ENCODE results near the gene HSDL1.

Gene HSDL1

DNA sequence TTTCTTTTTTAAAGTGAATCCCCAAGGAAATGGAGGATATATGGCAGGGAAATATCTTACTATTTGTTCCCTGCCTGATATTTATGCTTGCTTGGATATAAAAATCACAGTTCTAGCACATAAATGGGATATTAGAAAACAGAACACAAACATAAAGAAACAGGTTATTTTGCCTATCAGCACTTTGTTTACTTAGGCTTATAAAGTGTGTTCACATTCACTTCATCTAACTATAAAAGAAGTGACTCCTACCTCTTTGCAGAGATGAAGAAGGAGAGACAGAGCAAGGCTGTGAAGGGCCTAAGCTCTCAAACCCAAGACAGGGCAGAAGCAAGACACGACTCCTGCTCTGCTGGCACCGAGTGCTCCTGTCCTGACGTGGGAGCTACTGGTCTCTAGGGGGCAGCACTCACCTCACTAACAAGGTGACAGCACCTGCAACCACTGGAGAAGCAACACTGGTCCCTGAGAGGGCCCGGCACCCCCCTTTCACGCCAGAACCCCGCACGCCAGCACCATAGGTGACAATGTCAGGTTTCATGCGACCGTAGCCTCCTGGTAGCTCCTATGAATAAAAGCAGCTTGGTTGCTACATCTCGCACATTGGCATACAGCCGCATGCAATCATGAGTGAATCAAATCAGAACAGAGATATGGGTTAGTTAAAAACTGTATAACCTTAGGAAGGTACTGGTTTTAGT is 60.3 kb downstream of the HSDL1 start:
- peak; percentile 81 for DNase-seq (ENCODE audit: low spot score)
- TF ChIP-seq, protein P1, sequence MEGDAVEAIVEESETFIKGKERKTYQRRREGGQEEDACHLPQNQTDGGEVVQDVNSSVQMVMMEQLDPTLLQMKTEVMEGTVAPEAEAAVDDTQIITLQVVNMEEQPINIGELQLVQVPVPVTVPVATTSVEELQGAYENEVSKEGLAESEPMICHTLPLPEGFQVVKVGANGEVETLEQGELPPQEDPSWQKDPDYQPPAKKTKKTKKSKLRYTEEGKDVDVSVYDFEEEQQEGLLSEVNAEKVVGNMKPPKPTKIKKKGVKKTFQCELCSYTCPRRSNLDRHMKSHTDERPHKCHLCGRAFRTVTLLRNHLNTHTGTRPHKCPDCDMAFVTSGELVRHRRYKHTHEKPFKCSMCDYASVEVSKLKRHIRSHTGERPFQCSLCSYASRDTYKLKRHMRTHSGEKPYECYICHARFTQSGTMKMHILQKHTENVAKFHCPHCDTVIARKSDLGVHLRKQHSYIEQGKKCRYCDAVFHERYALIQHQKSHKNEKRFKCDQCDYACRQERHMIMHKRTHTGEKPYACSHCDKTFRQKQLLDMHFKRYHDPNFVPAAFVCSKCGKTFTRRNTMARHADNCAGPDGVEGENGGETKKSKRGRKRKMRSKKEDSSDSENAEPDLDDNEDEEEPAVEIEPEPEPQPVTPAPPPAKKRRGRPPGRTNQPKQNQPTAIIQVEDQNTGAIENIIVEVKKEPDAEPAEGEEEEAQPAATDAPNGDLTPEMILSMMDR (IDR thresholded peaks at IDR 0.05; ENCODE audit: extremely low read depth, missing control alignments): peak; percentile 88

DNA sequence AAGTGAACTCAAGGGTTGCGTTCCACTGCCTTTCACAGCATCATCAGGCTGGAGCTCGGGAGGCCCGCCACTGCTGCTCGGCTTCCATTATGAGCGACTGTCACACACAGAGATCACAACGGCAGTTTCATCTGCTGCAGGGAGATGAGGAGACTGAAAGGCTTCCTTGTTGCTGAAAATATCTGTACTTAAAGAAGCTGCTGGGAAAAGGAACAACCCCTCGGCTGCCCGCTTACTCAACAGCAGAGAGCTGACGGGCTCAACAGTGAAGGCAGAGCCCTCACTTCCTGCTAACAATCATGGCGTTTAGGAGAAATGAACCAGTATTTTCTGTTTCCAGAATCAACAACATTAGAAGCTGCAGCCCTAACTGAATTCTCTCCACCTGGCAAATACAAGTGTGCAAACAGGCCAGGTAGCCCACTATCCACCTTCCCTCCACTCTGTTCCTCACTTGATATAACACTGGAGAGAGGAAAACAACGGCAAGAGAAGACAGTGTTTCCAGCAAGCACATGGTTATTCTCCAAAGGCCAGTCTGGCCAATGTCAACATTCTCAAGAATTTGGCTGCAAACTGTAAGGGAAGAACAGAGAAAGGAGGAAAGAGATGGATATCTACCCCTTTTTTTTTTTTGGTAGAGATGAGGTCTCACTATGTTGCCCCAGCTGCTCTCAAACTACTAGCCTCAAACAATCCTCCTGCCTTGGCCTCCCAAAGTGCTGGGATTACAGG is 62.0 kb downstream of the HSDL1 start:
- DNase-seq (ENCODE audit: low spot score): no peak
- TF ChIP-seq, protein P1 (IDR thresholded peaks at IDR 0.05; ENCODE audit: extremely low read depth, missing control alignments): no peak

DNA sequence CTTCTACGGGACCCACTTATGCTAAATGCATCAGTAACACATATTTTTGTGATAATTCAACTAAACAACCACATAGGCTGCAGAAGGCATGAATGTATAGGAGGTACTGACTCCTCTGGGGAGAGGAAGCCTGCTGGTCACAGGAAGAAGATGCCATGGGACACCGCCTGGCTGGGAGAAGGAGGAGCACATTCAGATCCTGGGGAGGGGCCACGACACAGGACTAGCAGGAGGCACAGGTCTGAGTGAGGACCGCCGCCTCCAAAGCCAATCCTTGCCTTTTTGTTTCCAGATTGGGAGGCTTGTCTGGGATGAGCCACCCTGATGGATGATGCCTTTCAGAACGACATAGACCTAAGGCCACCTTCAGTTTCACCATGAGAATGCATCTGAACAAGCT is 62.9 kb downstream of the HSDL1 start:
- DNase-seq (ENCODE audit: low spot score): no peak
- TF ChIP-seq, protein P1 (IDR thresholded peaks at IDR 0.05; ENCODE audit: extremely low read depth, missing control alignments): no peak

DNA sequence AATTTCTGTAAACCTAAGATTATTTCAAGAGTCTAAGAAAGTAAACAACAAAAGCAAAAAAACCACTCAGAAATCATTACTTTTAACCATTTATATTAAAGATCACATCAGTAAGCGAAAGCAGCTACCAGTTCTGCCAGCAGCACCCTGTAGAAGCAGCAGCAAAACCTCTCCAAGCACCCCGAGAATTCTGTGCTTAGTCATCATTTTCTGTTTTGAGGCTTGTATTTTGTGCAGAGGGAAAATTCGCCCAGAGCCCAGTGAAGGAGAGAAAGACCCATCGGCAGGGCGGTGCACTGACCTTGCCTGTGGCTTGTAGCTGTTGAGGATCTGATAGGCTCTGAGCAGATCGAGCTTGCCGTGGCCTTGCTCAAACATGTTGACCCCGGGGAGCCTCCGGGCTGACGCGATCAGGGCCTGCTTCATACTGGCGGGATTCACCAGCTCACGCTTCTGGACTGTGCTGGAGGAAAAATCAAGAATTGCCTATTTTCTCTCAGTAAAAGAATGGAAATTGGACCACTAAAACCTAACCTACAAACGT is 63.5 kb downstream of the HSDL1 start:
- TF ChIP-seq, protein P1 (IDR thresholded peaks at IDR 0.05; ENCODE audit: extremely low read depth, missing control alignments): no peak
- no peak for DNase-seq (ENCODE audit: low spot score)

DNA sequence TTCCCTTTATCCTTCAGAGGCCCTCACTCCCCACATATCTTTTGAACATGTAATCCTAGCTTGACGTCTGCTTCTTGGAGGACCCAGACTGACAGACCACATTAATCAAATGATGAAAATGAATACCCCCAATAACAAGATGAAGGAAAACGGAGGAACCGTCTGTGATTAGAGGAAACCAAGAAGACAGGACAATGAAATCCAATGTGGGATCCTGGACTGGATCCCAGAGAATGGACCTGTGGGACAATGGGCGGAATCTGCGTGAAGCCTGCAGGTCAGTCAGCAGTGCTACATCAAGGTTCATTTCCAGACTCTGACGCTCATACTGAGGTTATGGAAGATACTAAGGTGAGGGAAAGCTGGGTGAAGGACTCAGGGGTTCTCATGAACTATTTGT is 64.2 kb downstream of the HSDL1 start:
- DNase-seq (ENCODE audit: low spot score): no peak
- TF ChIP-seq, protein P1 (IDR thresholded peaks at IDR 0.05; ENCODE audit: extremely low read depth, missing control alignments): no peak

DNA sequence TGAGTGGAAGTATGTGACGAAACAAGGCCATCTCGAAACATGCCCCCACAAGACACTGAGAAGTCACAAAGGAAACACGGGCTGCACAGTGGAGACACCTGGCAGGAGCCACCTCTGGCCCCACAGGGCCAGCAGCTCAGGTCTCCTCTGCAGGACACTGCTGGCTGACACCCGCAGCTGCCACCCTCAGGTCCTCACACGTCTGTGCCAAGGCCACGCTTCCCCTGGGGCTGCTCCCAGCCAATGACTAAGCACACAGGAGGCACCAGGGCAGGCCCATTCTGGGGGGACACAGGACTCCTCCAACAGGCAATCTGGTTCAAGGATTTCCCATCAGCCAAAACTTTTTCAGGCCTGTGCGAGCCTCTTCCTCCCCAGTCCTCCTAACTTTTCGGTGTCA is 64.6 kb downstream of the HSDL1 start:
- DNase-seq (ENCODE audit: low spot score): no peak
- TF ChIP-seq, protein P1 (IDR thresholded peaks at IDR 0.05; ENCODE audit: extremely low read depth, missing control alignments): no peak

DNA sequence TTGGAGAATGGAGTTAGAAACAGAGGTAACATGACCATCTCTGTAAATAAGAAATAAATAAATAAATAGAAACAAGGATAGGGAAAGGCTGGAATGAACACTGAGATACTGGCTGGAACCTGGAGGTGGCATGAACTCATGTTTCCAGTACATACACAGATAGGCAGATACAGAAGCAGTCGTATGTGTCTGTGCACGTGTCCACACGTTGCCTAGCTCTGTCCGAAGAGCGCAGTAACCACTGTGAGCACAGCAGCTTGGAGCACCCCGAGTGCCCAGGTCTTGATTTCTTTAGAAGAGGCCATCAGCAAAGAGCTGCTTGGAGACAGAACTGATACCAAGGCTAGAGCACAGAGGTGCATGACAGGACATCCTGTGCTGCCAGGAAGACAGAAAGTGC is 65.3 kb downstream of the HSDL1 start:
- TF ChIP-seq, protein P1 (IDR thresholded peaks at IDR 0.05; ENCODE audit: extremely low read depth, missing control alignments): no peak
- DNase-seq (ENCODE audit: low spot score): no peak

All from GM20000 (cell line).